Measurements from ENCODE around the gene DCTN4. TPM values are rescaled to one million over a fixed set of nuclear protein-coding genes. Genes with fewer than 3 reads are reported as not detected.

Gene DCTN4
- total RNA-seq, 2 experiments from 2014 or later, result 12.6 to 22.4 TPM

DNA sequence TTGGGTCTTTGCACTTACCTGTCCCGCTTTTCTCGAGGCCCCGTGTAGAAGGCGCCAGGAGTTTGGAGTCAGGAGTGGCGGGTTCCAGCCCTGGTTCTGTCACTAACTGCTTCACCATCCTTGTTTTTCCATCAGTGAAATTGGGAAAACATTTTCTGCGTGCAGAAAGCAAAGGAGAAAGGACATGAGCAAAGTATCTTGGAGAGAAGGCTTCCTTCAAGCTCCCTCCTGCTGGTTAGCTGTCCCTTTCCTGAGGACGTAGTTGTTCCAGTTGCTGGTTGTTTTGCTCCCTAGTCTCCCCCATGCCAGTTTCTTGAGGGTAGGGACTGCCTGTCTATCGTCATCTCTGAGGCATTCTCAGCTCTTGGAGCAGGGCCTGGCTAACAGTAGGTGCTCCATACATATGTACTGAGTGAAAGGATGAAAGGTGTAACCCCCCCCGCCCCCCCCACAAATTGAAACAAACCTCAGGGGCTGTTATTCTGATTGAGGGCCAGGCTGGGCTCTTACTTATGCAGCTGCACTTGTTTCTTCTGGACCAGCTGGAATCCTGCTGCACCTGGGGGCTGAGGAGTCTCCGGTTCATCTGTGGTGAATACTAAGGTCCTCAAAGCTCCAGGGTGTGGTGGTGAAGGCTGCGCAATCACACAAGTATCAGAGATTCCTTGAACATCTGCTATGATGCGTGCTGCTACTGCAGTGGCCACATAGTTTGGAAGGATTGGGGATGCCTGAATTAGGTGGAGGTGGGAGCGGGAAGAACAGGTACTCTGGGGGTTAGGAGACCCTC, 20.8 kb upstream of the DCTN4 start:
- BruUV-seq (replicated peaks), result no TSS peak

DNA sequence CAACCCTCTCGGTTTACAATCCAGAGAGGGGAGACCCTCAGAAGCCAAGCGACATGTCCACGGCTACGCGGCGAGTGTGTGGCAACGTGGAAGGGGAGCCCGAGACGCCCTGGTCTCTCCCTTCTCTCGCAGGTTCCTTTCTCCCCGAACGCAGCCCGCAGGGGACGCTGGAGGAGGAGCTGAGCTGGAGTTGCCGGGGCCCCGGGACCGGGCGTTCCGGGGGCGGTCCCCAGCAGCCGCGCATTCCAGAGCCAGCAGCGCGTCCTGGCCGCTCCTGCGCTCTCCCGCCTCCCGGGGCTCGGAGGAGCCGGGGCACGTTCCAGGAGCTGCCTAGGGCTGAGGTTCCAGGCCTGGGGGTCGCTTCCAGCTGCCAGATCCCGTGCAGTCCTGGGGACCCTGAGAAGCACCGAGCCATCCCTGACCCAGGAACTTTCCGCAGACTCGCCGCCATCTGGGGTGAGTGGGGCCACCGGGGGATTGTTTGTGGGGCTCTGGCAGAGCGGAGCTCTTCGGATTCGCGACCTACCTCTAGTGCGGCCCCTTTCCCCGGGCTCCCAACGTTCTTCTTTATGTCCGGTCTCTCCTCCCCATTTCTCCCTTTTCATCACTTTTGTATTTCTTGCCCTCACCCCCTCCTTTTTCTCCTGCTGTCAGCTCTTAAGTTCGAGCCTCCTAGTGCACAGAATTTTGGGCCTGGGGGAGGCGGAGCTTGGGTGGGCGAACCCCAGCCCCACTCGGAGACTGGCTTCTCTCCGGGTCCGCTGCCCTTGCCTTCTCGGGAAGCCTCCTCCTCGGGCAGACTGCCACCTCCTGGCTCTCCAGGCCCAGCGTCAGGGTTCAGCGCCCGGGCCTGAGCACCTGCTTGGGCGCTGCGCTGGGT, 19.9 kb upstream of the DCTN4 start, which contains the start of gene SMIM3:
Gene SMIM3 (plus strand): TSS at position 241 of the 880 bp plus-strand sequence. CDS start 16,684 bp downstream, outside the sequence.
- Histone ChIP-seq H3K4me2 (ENCODE audit: low read length) (no peak within 1 kb of the TSS), H4K20me1 (ENCODE audit: insufficient read depth, low read length) (no peaks in the 10 kb centered on the region), H2AFZ (ENCODE audit: low read length) (no peak within 1 kb of the TSS), H3K4me3 (ENCODE audit: low read depth, low read length, poor library complexity, severe bottlenecking) (no peak within 1 kb of the TSS), H3K9me2 (ENCODE audit: insufficient read depth, low read length) (no peaks in the 10 kb centered on the region), H3K27ac (ENCODE audit: low read depth, low read length, poor library complexity, severe bottlenecking) (no peak within 1 kb of the TSS), H3K9me3 (ENCODE audit: low read length) (no peaks in the 10 kb centered on the region), H3K4me1 (ENCODE audit: insufficient read depth, low read length, poor library complexity, severe bottlenecking) (no peaks in the 10 kb centered on the region), H3K79me2 (ENCODE audit: insufficient read depth, low read depth, low read length) (no peaks in the 10 kb centered on the region), H3K36me3 (ENCODE audit: insufficient read depth, low read length) (no peaks in the 10 kb centered on the region)
- BruUV-seq (replicated peaks), result no TSS peak
- POLR2A ChIA-PET, result no interaction called here
- CTCF ChIA-PET (ENCODE audit: unreplicated experiment), result no interaction called here
- intact Hi-C loops (cut with micrococcal nuclease; ENCODE audit: unreplicated experiment), result no loop called here
- DNase-seq (ENCODE audit: low spot score), result no peak
- TF ChIP-seq, protein P1, sequence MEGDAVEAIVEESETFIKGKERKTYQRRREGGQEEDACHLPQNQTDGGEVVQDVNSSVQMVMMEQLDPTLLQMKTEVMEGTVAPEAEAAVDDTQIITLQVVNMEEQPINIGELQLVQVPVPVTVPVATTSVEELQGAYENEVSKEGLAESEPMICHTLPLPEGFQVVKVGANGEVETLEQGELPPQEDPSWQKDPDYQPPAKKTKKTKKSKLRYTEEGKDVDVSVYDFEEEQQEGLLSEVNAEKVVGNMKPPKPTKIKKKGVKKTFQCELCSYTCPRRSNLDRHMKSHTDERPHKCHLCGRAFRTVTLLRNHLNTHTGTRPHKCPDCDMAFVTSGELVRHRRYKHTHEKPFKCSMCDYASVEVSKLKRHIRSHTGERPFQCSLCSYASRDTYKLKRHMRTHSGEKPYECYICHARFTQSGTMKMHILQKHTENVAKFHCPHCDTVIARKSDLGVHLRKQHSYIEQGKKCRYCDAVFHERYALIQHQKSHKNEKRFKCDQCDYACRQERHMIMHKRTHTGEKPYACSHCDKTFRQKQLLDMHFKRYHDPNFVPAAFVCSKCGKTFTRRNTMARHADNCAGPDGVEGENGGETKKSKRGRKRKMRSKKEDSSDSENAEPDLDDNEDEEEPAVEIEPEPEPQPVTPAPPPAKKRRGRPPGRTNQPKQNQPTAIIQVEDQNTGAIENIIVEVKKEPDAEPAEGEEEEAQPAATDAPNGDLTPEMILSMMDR (conservative IDR thresholded peaks at IDR 0.05; ENCODE audit: low read length), result no peak
- no peak for TF ChIP-seq EZH2phosphoT487 (IDR thresholded peaks at IDR 0.05; ENCODE audit: borderline replicate concordance, low read depth, low read length)

More for the DNA sequence above, 20.8 kb upstream of the DCTN4 start:
- no peak for DNase-seq (ENCODE audit: low spot score)
- Histone ChIP-seq H3K79me2 (ENCODE audit: insufficient read depth, low read depth, low read length) (no peaks in the 10 kb centered on the region), H3K4me2 (ENCODE audit: low read length) (no peak overlapping the region), H3K9me2 (ENCODE audit: insufficient read depth, low read length) (no peaks in the 10 kb centered on the region), H3K4me3 (ENCODE audit: low read depth, low read length, poor library complexity, severe bottlenecking) (no peak overlapping the region), H3K9me3 (ENCODE audit: low read length) (no peaks in the 10 kb centered on the region), H4K20me1 (ENCODE audit: insufficient read depth, low read length) (no peaks in the 10 kb centered on the region), H2AFZ (ENCODE audit: low read length) (no peak overlapping the region), H3K27ac (ENCODE audit: low read depth, low read length, poor library complexity, severe bottlenecking) (no peak overlapping the region), H3K4me1 (ENCODE audit: insufficient read depth, low read length, poor library complexity, severe bottlenecking) (no peaks in the 10 kb centered on the region), H3K36me3 (ENCODE audit: insufficient read depth, low read length) (no peaks in the 10 kb centered on the region)
- TF ChIP-seq, protein P1 (conservative IDR thresholded peaks at IDR 0.05; ENCODE audit: low read length), result no peak
- TF ChIP-seq EZH2phosphoT487 (IDR thresholded peaks at IDR 0.05; ENCODE audit: borderline replicate concordance, low read depth, low read length), result no peak
- intact Hi-C loops (cut with micrococcal nuclease; ENCODE audit: unreplicated experiment), result no loop called here
- ChIA-PET CTCF (ENCODE audit: unreplicated experiment) (no interaction called here), POLR2A (no interaction called here)
